GM23338 (cell line): ENCODE measurements around the gene NTN4.

ENCODE experiments used
- CREB1 ChIP-seq: fragments of 250-450 bp; sonication (Bioruptor Pico); IDR thresholded peaks from 2 replicates; pipeline ENCODE4 v1.5.0; 2020; ENCODE audit warnings: low read depth, mild to moderate bottlenecking, moderate library complexity
- CTCF ChIP-seq, 2 experiments: fragments of 200-600 bp in 1 of 2; sonication (generic) in 1 of 2; conservative IDR thresholded peaks; 2 replicates each; pipeline versions ENCODE4 v1.5.1 to v1.6.1; 2016 to 2017; ENCODE audit warnings: antibody characterized with exemption in 2 of 2, low read depth in 2 of 2, mild to moderate bottlenecking in 2 of 2, moderate library complexity in 1 of 2
- ETS1 ChIP-seq: IDR thresholded peaks from 2 replicates; pipeline ENCODE4 v1.6.1; 2016; ENCODE audit warnings: antibody characterized with exemption
- EZH2 ChIP-seq: fragments of 200-600 bp; sonication (generic); IDR thresholded peaks from one replicate; pipeline ENCODE4 v1.8.0; 2017; ENCODE audit warnings: antibody characterized with exemption, mild to moderate bottlenecking, low read depth; ENCODE audit not compliant: unreplicated experiment
- EZH2phosphoT487 ChIP-seq: fragments of 200-600 bp; sonication (generic); IDR thresholded peaks from one replicate; pipeline ENCODE4 v1.8.1; 2018; ENCODE audit warnings: antibody characterized with exemption; ENCODE audit not compliant: unreplicated experiment
- JUNB ChIP-seq: IDR thresholded peaks from one replicate; pipeline ENCODE4 v1.6.1; 2016; ENCODE audit warnings: antibody characterized with exemption; ENCODE audit not compliant: unreplicated experiment
- POLR2AphosphoS5 ChIP-seq: IDR thresholded peaks from 2 replicates; pipeline ENCODE4 v1.6.1; 2016; ENCODE audit warnings: antibody characterized with exemption, low read depth
- REST ChIP-seq: IDR thresholded peaks from one replicate; pipeline ENCODE4 v1.6.1; 2018; ENCODE audit warnings: antibody characterized with exemption; ENCODE audit not compliant: unreplicated experiment
- STAT1 ChIP-seq: IDR thresholded peaks from one replicate; pipeline ENCODE4 v1.6.1; 2016; ENCODE audit warnings: antibody characterized with exemption; ENCODE audit not compliant: unreplicated experiment
- ZNF114 ChIP-seq: fragments of 250-450 bp; sonication (Bioruptor Pico); IDR thresholded peaks from 2 replicates; pipeline ENCODE4 v1.5.0; 2020; ENCODE audit warnings: mild to moderate bottlenecking, moderate library complexity
- ZNF331 ChIP-seq: fragments of 250-450 bp; sonication (Bioruptor Pico); IDR thresholded peaks from 2 replicates; pipeline ENCODE4 v1.5.0; 2020; ENCODE audit warnings: low read depth, mild to moderate bottlenecking, moderate library complexity
- ZNF462 ChIP-seq: fragments of 250-450 bp; sonication (Bioruptor Pico); IDR thresholded peaks from 2 replicates; pipeline ENCODE4 v1.5.0; 2020; ENCODE audit warnings: mild to moderate bottlenecking, moderate library complexity

GRCh38 chr12:95637010-95637409 lies 153.6 kb downstream of the NTN4 start:
- no peak for TF ChIP-seq EZH2phosphoT487
- no peak for TF ChIP-seq EZH2
- no peak for TF ChIP-seq CTCF (conservative IDR thresholded peaks at IDR 0.05; ENCODE audit: low read depth in 2 of 2)
- TF ChIP-seq REST, result no peak
- no peak for TF ChIP-seq ZNF114 (CRISPR knock-in tag)
- no peak for TF ChIP-seq POLR2AphosphoS5
- no peak for TF ChIP-seq CREB1
- TF ChIP-seq STAT1, result no peak
- no peak for TF ChIP-seq JUNB
- TF ChIP-seq ZNF462, result no peak
- no peak for TF ChIP-seq ZNF331
- TF ChIP-seq ETS1, result no peak
